Measurements from ENCODE around the gene KCNH5.
"Not testable (repeated sequence)": the region's sequence is repeated elsewhere in the genome, so short reads cannot be mapped to it uniquely, and the experiment has no call there.

The KCNH5 gene

GRCh38 chr14:62866376-62866775 is 178.9 kb downstream of the KCNH5 start:
- H3K79me2 ChIP-seq (ENCODE audit: insufficient read depth, low read length) = no peaks in the 10 kb centered on the region
- DNase-seq (no peak), ATAC-seq (ENCODE audit: insufficient read depth, low read depth) (no peak)
- H3K36me3 ChIP-seq (ENCODE audit: insufficient read depth, low read length) = no peaks in the 10 kb centered on the region
- no peak overlapping the region for H3K27ac ChIP-seq (ENCODE audit: low read length)
- peaks cover 3% of the 10 kb centered on the region for H3K27me3 ChIP-seq (ENCODE audit: insufficient read depth, low read length, poor library complexity)
- H4K20me1 ChIP-seq (ENCODE audit: insufficient read depth, low read length) = no peaks in the 10 kb centered on the region
- H3K4me2 ChIP-seq (ENCODE audit: insufficient read depth, low read length) = no peak overlapping the region
- H2AFZ ChIP-seq (ENCODE audit: low read depth, low read length) = no peak overlapping the region
- TF ChIP-seq CTCF (IDR thresholded peaks at IDR 0.05; ENCODE audit: borderline replicate concordance, extremely low read depth, low read length, poor library complexity, severe bottlenecking) (no peak), EZH2 (IDR thresholded peaks at IDR 0.05; ENCODE audit: borderline replicate concordance, low read depth, low read length, severe bottlenecking) (no peak)
- H3K4me3 ChIP-seq (ENCODE audit: low read depth in 1 of 2, low read length in 2 of 2) = no peak overlapping the region
- H3K9me3 ChIP-seq (ENCODE audit: insufficient read depth, low read length, severe bottlenecking) = no peaks in the 10 kb centered on the region
- no peaks in the 10 kb centered on the region for H3K4me1 ChIP-seq (ENCODE audit: insufficient read depth, low read length)
- H3K9ac ChIP-seq (ENCODE audit: low read depth, low read length) = no peak overlapping the region

GRCh38 chr14:62864588-62864987 is 180.7 kb downstream of the KCNH5 start:
- no peak overlapping the region for H3K4me3 ChIP-seq (ENCODE audit: low read depth in 1 of 2, low read length in 2 of 2)
- H3K4me2 ChIP-seq (ENCODE audit: insufficient read depth, low read length) = no peak overlapping the region
- peaks cover 3% of the 10 kb centered on the region for H3K27me3 ChIP-seq (ENCODE audit: insufficient read depth, low read length, poor library complexity)
- no peak overlapping the region for H2AFZ ChIP-seq (ENCODE audit: low read depth, low read length)
- no peak overlapping the region for H3K9ac ChIP-seq (ENCODE audit: low read depth, low read length)
- H3K4me1 ChIP-seq (ENCODE audit: insufficient read depth, low read length) = no peaks in the 10 kb centered on the region
- no peaks in the 10 kb centered on the region for H4K20me1 ChIP-seq (ENCODE audit: insufficient read depth, low read length)
- ATAC-seq (ENCODE audit: insufficient read depth, low read depth) (no peak), DNase-seq (no peak)
- no peaks in the 10 kb centered on the region for H3K9me3 ChIP-seq (ENCODE audit: insufficient read depth, low read length, severe bottlenecking)
- no peak overlapping the region for H3K27ac ChIP-seq (ENCODE audit: low read length)
- no peak for TF ChIP-seq EZH2 (IDR thresholded peaks at IDR 0.05; ENCODE audit: borderline replicate concordance, low read depth, low read length, severe bottlenecking)
- TF ChIP-seq CTCF (IDR thresholded peaks at IDR 0.05; ENCODE audit: borderline replicate concordance, extremely low read depth, low read length, poor library complexity, severe bottlenecking) = no peak
- H3K79me2 ChIP-seq (ENCODE audit: insufficient read depth, low read length) = no peaks in the 10 kb centered on the region
- H3K36me3 ChIP-seq (ENCODE audit: insufficient read depth, low read length) = no peaks in the 10 kb centered on the region

GRCh38 chr14:62858011-62858410 is 187.2 kb downstream of the KCNH5 start:
- not testable (repeated sequence) for DNase-seq; H4K20me1 ChIP-seq (ENCODE audit: insufficient read depth, low read length); H3K4me1 ChIP-seq (ENCODE audit: insufficient read depth, low read length); H3K4me2 ChIP-seq (ENCODE audit: insufficient read depth, low read length); H3K79me2 ChIP-seq (ENCODE audit: insufficient read depth, low read length); H3K9ac ChIP-seq (ENCODE audit: low read depth, low read length); H3K36me3 ChIP-seq (ENCODE audit: insufficient read depth, low read length); H3K27ac ChIP-seq (ENCODE audit: low read length); ATAC-seq (ENCODE audit: insufficient read depth, low read depth); H3K27me3 ChIP-seq (ENCODE audit: insufficient read depth, low read length, poor library complexity); H2AFZ ChIP-seq (ENCODE audit: low read depth, low read length); H3K4me3 ChIP-seq (ENCODE audit: low read depth in 1 of 2, low read length in 2 of 2); H3K9me3 ChIP-seq (ENCODE audit: insufficient read depth, low read length, severe bottlenecking)

DNA sequence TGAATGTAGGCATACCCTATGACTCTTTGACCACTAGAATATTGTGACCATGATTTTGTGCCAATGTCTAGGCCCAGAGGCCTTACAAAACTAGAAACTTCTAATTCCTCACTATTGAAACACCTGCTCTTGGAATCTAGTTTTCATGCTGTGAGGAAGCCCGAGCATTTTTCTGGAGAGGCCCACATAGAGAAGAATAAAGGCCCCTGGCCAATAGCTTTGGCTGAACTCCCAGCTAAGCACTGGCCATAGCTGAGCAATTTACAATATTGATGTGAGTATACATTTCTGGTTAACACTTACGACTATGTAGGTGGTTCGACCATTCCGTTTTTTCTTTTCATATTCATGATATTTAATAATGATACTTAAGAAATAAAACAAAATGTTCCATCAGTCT is 190.3 kb downstream of the KCNH5 start:
- H3K9me3 ChIP-seq (ENCODE audit: insufficient read depth, low read length, severe bottlenecking) = no peaks in the 10 kb centered on the region
- H2AFZ ChIP-seq (ENCODE audit: low read depth, low read length) = no peak overlapping the region
- H3K36me3 ChIP-seq (ENCODE audit: insufficient read depth, low read length) = no peaks in the 10 kb centered on the region
- peaks cover 4% of the 10 kb centered on the region for H3K27me3 ChIP-seq (ENCODE audit: insufficient read depth, low read length, poor library complexity)
- H3K79me2 ChIP-seq (ENCODE audit: insufficient read depth, low read length) = no peaks in the 10 kb centered on the region
- DNase-seq (no peak), ATAC-seq (ENCODE audit: insufficient read depth, low read depth) (no peak)
- no peak overlapping the region for H3K9ac ChIP-seq (ENCODE audit: low read depth, low read length)
- no peak overlapping the region for H3K27ac ChIP-seq (ENCODE audit: low read length)
- no peaks in the 10 kb centered on the region for H3K4me1 ChIP-seq (ENCODE audit: insufficient read depth, low read length)
- TF ChIP-seq CTCF (IDR thresholded peaks at IDR 0.05; ENCODE audit: borderline replicate concordance, extremely low read depth, low read length, poor library complexity, severe bottlenecking) (no peak), EZH2 (IDR thresholded peaks at IDR 0.05; ENCODE audit: borderline replicate concordance, low read depth, low read length, severe bottlenecking) (no peak)
- H3K4me3 ChIP-seq (ENCODE audit: low read depth in 1 of 2, low read length in 2 of 2) = no peak overlapping the region
- no peak overlapping the region for H3K4me2 ChIP-seq (ENCODE audit: insufficient read depth, low read length)
- no peaks in the 10 kb centered on the region for H4K20me1 ChIP-seq (ENCODE audit: insufficient read depth, low read length)
